ACC112 (cell line): ENCODE data around the gene ALK.

Source experiments
- H2AFZ ChIP-seq: fragments of 200-600 bp; sonication (generic); one replicate; pipeline ENCODE4 v1.6.0; 2017; ENCODE audit warnings: antibody characterized with exemption, low read length; ENCODE audit not compliant: unreplicated experiment
- H3K27ac ChIP-seq: fragments of 200-600 bp; sonication (generic); 2 replicates; pipeline ENCODE4 v1.5.1; 2014; ENCODE audit warnings: low read depth, mild to moderate bottlenecking, antibody characterized with exemption, low read length, moderate library complexity
- H3K27me3 ChIP-seq: fragments of 200-600 bp; sonication (generic); 2 replicates; pipeline ENCODE4 v1.6.1; 2014; ENCODE audit warnings: mild to moderate bottlenecking, antibody characterized with exemption, low read length, moderate library complexity, mixed read lengths; ENCODE audit not compliant: insufficient read depth
- H3K36me3 ChIP-seq: fragments of 200-600 bp; sonication (generic); 2 replicates; pipeline ENCODE4 v1.6.1; 2016; ENCODE audit warnings: mild to moderate bottlenecking, antibody characterized with exemption, low read length, moderate library complexity, mixed read lengths; ENCODE audit not compliant: insufficient read depth
- H3K4me1 ChIP-seq: fragments of 200-600 bp; sonication (generic); one replicate; pipeline ENCODE4 v1.6.1; 2016; ENCODE audit warnings: low read length, mixed read lengths; ENCODE audit not compliant: insufficient read depth, unreplicated experiment, control insufficient read depth
- H3K4me3 ChIP-seq: fragments of 200-600 bp; sonication (generic); 2 replicates; pipeline ENCODE4 v1.5.1; 2014; ENCODE audit warnings: mild to moderate bottlenecking, low read depth, low read length
- H3K79me2 ChIP-seq: fragments of 200-600 bp; sonication (generic); one replicate; pipeline ENCODE4 v1.6.0; 2016; ENCODE audit warnings: low read length; ENCODE audit not compliant: control insufficient read depth, unreplicated experiment, insufficient read depth

The ALK gene

GRCh38 chr2:29401994-29402393, 519.4 kb downstream of the ALK start:
- H3K36me3 ChIP-seq, result no peaks in the 10 kb centered on the region
- no peaks in the 10 kb centered on the region for H3K4me1 ChIP-seq
- H3K4me3 ChIP-seq, result no peak overlapping the region
- H3K27me3 ChIP-seq, result 0 out of 2 replicates have a peak, but pooled peaks cover 6% of the 10 kb centered on the region
- no peak overlapping the region for H2AFZ ChIP-seq
- H3K79me2 ChIP-seq, result no peaks in the 10 kb centered on the region
- H3K27ac ChIP-seq, result no peak overlapping the region

DNA sequence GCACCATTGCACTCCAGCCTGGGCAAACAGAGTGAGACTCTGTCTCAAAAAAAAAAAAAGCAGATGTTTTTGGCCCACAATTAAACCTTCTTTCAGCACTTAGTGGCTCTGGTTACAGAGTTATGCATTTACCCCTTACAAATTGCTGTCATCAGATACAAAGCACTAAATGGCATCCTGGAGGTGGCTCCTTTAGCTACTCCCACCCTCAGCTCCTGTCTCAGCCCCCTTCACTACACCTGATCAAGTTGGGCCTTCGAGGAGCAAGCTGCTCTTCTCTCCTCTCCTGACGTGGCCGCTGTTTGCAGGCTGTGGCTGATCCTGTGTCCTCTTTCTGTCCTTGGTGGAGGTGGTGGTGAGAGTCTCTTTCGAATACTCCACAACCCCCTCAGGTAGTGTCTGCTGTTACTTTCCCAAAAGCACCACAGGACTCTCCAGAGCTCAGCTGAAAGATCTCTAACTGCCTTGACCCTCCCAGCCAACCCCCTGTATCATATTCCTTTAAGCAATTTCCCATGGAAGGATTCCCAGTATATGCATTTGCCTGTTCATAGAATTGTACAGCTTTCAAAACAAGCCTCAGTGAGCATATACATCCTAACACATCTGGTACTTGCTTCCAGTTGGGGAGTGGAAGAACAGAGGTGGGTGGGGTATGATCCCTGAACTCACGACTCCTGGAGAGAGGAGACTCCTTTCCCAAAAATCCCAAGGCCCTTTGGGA, 520.3 kb downstream of the ALK start:
- Histone ChIP-seq H3K79me2 (no peaks in the 10 kb centered on the region), H3K27ac (no peak overlapping the region), H3K4me1 (no peaks in the 10 kb centered on the region), H3K4me3 (no peak overlapping the region), H3K27me3 (0 out of 2 replicates have a peak, but pooled peaks cover 6% of the 10 kb centered on the region), H2AFZ (no peak overlapping the region), H3K36me3 (no peaks in the 10 kb centered on the region)

GRCh38 chr2:29398384-29399237, 522.8 kb downstream of the ALK start:
- Histone ChIP-seq H3K4me3 (no peak overlapping the region), H2AFZ (no peak overlapping the region), H3K27me3 (peaks cover 9% of the 10 kb centered on the region; the same call in 1 of the 2 replicates), H3K4me1 (no peaks in the 10 kb centered on the region), H3K79me2 (no peaks in the 10 kb centered on the region), H3K36me3 (no peaks in the 10 kb centered on the region), H3K27ac (no peak overlapping the region)

DNA sequence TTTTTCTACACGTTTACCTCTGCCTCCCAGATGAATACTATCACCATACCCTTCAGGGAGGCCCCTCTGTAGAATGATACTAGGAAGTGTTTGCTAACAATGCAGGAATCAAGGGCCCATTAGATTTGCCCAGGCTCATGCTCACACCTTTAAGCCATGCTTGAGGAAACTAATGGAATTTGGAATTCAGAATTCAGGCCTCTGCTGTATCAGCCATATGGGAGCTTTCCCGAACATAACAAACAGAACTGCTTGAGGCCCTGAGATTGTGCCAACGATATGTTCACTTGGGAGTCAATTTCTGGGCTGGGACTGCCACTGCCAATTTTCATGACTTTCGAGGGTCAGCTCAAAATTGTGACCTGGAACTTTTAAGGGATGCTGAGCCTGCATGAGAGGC, 523.7 kb downstream of the ALK start:
- Histone ChIP-seq H3K36me3 (no peaks in the 10 kb centered on the region), H2AFZ (no peak overlapping the region), H3K4me1 (no peaks in the 10 kb centered on the region), H3K27me3 (peaks cover 9% of the 10 kb centered on the region; the same call in 1 of the 2 replicates), H3K4me3 (no peak overlapping the region), H3K79me2 (no peaks in the 10 kb centered on the region), H3K27ac (no peak overlapping the region)

DNA sequence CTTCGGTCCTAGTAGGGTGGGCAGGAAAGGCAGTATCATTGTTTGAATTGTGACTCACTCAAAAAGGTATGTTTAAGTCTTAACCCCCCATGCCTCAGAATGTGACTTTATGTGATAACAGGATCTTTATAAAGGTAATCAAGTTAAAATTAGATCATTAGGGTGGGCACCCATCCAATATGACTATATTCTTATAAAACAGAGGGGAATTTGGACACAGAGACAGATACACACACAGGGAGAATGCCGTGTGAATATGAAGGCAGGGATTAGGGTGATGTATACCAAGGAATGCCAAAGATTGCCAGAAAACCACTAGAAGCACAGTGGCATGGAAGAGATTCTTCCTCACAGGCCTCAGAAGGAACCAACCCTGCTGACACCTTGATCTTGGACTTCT, 524.3 kb downstream of the ALK start:
- Histone ChIP-seq H3K36me3 (no peaks in the 10 kb centered on the region), H3K79me2 (no peaks in the 10 kb centered on the region), H3K27me3 (peaks cover 3% of the 10 kb centered on the region; the same call in 1 of the 2 replicates), H2AFZ (no peak overlapping the region), H3K4me1 (no peaks in the 10 kb centered on the region), H3K4me3 (no peak overlapping the region), H3K27ac (no peak overlapping the region)

- Histone ChIP-seq H3K4me1 (no peaks in the 10 kb centered on the region), H3K4me3 (no peak overlapping the region), H2AFZ (no peak overlapping the region), H3K36me3 (no peaks in the 10 kb centered on the region), H3K79me2 (no peaks in the 10 kb centered on the region), H3K27me3 (peaks cover 3% of the 10 kb centered on the region; the same call in 1 of the 2 replicates), H3K27ac (no peak overlapping the region)
Measured at GRCh38 chr2:29394981-29395350, 526.4 kb downstream of the ALK start.

- Histone ChIP-seq H2AFZ (no peak overlapping the region), H3K27me3 (peaks cover 3% of the 10 kb centered on the region; the same call in 1 of the 2 replicates), H3K27ac (no peak overlapping the region), H3K79me2 (no peaks in the 10 kb centered on the region), H3K4me3 (no peak overlapping the region), H3K36me3 (no peaks in the 10 kb centered on the region), H3K4me1 (no peaks in the 10 kb centered on the region)
Measured at GRCh38 chr2:29394311-29394980, 526.9 kb downstream of the ALK start.

DNA sequence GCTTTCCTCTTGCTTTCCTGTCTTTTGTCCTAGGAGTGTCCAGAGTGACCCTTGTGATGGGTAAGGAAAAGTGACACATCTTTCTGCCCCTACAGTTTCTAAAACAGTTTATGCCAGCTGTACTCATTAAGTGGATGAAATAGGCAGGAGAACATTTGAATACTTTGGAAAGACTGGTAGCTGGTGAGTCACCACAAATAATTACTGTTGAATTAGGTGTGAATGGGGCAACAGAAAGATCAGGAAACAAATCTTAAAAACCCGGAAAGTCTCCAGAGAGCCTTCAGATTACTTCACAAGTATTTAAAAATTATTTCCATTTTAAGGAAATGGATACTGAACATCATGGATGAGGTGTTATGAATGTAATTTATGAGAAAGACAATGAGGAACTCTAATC, 527.7 kb downstream of the ALK start:
- Histone ChIP-seq H3K36me3 (no peaks in the 10 kb centered on the region), H3K27me3 (peaks cover 9% of the 10 kb centered on the region), H3K4me1 (no peaks in the 10 kb centered on the region), H3K4me3 (no peak overlapping the region), H3K27ac (no peak overlapping the region), H2AFZ (no peak overlapping the region), H3K79me2 (no peaks in the 10 kb centered on the region)

DNA sequence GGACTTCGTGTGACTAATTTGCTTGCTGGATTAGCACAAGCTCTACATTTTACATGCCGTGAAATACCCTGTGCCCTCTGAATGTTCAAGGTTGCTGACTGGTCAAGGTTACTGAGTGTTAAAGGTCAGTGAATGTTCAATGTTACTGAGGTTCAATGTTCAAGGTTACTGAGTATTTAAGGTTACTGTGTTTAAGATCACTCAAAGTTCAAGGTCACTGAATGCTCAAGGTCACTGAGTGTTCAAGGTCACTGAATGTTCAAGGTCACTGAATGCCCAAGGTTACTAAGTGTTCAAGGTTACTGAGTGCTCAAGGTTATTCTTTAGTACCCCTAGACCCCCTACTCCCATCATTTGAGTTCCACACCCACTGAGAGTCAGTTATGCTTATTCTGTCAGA, 528.6 kb downstream of the ALK start:
- H3K27ac ChIP-seq, result no peak overlapping the region
- H3K27me3 ChIP-seq, result peaks cover 16% of the 10 kb centered on the region
- H3K4me1 ChIP-seq, result no peaks in the 10 kb centered on the region
- no peaks in the 10 kb centered on the region for H3K36me3 ChIP-seq
- H3K79me2 ChIP-seq, result no peaks in the 10 kb centered on the region
- H3K4me3 ChIP-seq, result no peak overlapping the region
- no peak overlapping the region for H2AFZ ChIP-seq

DNA sequence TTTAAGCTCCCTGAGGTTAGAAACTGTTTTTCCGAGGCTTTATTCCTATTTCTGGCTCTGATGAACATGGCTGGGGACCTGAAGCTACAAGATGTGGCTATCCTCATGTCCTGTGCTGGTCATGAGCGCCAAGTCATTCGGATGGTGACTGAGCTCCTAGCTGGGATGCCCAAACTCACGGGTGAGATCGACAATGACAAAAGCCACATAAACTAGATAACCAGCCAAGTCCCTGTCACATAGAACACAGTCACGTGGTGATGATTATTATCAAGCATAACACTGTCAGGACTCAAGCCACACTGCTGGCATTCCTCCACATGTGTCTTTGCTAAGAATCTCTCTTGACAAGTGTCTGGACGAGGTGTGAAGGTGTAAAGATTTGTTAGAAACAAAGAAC, 531.2 kb downstream of the ALK start:
- Histone ChIP-seq H3K79me2 (no peaks in the 10 kb centered on the region), H3K36me3 (no peaks in the 10 kb centered on the region), H3K27ac (no peak overlapping the region), H3K27me3 (peaks cover 35% of the 10 kb centered on the region), H3K4me1 (no peaks in the 10 kb centered on the region), H2AFZ (no peak overlapping the region), H3K4me3 (no peak overlapping the region)
